Psoas muscle (tissue), 8 donors: Measurements from ENCODE around the gene CNPY3. TPM values are rescaled to one million over a fixed set of nuclear protein-coding genes. Genes with fewer than 3 reads are reported as not detected.
"Not testable (repeated sequence)": the region's sequence is repeated elsewhere in the genome, so short reads cannot be mapped to it uniquely, and the experiment has no call there.

Source experiments
- ATAC-seq, 4 donors: fragments of 200-7000 bp; cut with Tn5 transposase; one replicate each; pipeline ENCODE4 v1.9.1; 2020; ENCODE audit warnings: moderate library complexity in 3 of 4, mild to moderate bottlenecking in 2 of 4
- DNase-seq, 2 donors: peaks; one replicate each; pipeline ENCODE4 v3.0.0-alpha.2; 2020
- H3K27ac ChIP-seq: fragments of 200-600 bp; one replicate; pipeline ENCODE4 v1.8.0; 2022
- H3K27me3 ChIP-seq, 3 donors: fragments of 200-600 bp in 1 of 3; one replicate each; pipeline versions ENCODE4 v1.6.1 to v1.8.0; 2013 to 2022; ENCODE audit warnings: low read length in 2 of 3, mild to moderate bottlenecking in 2 of 3, moderate library complexity in 1 of 3; ENCODE audit not compliant: insufficient read depth in 3 of 3
- H3K36me3 ChIP-seq, 2 donors: fragments of 200-600 bp in 1 of 2; one replicate each; pipeline versions ENCODE4 v1.6.1 to v1.8.0; 2013 to 2022; ENCODE audit warnings: low read depth in 1 of 2, mild to moderate bottlenecking in 1 of 2, moderate library complexity in 1 of 2; ENCODE audit not compliant: insufficient read depth in 1 of 2
- H3K4me1 ChIP-seq: fragments of 200-600 bp; one replicate; pipeline ENCODE4 v1.8.0; 2022
- H3K4me3 ChIP-seq: fragments of 200-600 bp; one replicate; pipeline ENCODE4 v1.8.0; 2022; ENCODE audit warnings: mild to moderate bottlenecking
- H3K9me3 ChIP-seq: fragments of 200-600 bp; one replicate; pipeline ENCODE4 v1.8.0; 2022
- CTCF ChIP-seq: fragments of 200-600 bp; IDR thresholded peaks from one replicate; pipeline ENCODE4 v1.8.0; 2022; ENCODE audit warnings: antibody characterized with exemption
- WGBS, 3 donors: extraction: QIAGEN DNeasy Blood & Tissue Kit; methylation state at CpG; one replicate each; pipeline versions ENCODE4 v1.1.6 to v1.1.7; 2013; 5-methylcytosine and 5-hydroxymethylcytosine counted together
- intact Hi-C, 2 donors: fragments of 100-400 bp; cut with DNase I; formaldehyde crosslinking; loops; one replicate each; pipeline versions ENCODE4 v1.11.0 to v1.14.2; 2022
- polyA plus RNA-seq, 3 donors: library from polyadenylated mRNA; stranded (reverse); fragments of 200-250 nt; gene quantifications; one replicate each; pipeline ENCODE4 v1.2.3, GENCODE V29; 2013
- total RNA-seq, 4 donors: library from RNA; stranded (reverse); fragmentation: NEBNext Ultra II Directional in 2 of 4; extraction: Animal tissue kit (Norgen Biotek cat#: 25700) in 2 of 4; gene quantifications; one replicate each; pipeline versions ENCODE4 v1.2.1 to v1.2.4, GENCODE V29; 2021 to 2023
- donor health status: healthy with polysubstance abuse.
- donor health status: DM: no; HTN: no; CAD: no; lungs with moderate emphysema.
- donor health status: Bipolar disorder and iron deficiency.
- donor health status: healthy.
- donor health status: DM: yes; HTN: yes; CAD: no.
- donor health status: DM: no; HTN: no; CAD: no.
- donor health status: DM: no; HTN: no; CAD: no.
- donor health status: DM: yes; HTN: yes; CAD: no.

CNPY3 gene
- total and polyA plus RNA-seq, 7 donors: 5.7 to 13.7 (median 10.8) TPM

DNA sequence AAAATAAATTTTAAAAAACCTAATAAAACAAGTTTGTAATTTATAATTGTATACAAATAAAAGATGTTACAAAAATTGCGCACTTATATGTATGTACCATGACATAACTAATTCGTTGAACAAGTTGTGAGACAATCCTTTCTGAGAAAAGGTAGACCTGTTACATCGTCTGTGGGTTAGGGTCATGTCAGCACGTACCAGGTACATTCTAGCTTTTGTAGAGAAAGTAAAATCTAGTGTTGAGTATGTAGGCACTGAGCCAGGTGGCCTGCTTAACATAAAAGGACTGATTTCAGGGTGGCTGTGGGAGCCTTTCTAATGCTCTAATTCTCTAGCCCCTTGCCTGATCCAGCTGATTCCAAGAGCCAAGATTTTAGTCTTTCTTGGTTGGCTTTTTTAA lies 39.5 kb upstream of the CNPY3 start:
- TF ChIP-seq CTCF: no peak
- ATAC-seq (no peak), DNase-seq (no peak)
- Histone ChIP-seq H3K27ac (peak overlapping the region; percentile 97), H3K36me3 (peaks cover 8 to 40% of the 10 kb centered on the region in 2 donors), H3K27me3 (no peaks in the 10 kb centered on the region), H3K4me3 (peak overlapping the region; percentile 82), H3K4me1 (peaks cover 20% of the 10 kb centered on the region), H3K9me3 (no peaks in the 10 kb centered on the region)
- WGBS, 3 donors: 49 to 55% (median 51%) methylated on average over 4 of the region's 4 CpGs
- intact Hi-C loops: loop anchor here in 1 of 2 donors (10.0 kb wide), 1 partner anchor 625 kb away; the partner anchor contains the start of genes LRRC73, POLR1C and YIPF3

GRCh38 chr6:42890311-42891198 lies 38.7 kb upstream of the CNPY3 start:
- Histone ChIP-seq H3K9me3 (no peaks in the 10 kb centered on the region), H3K4me3 (peak overlapping the region; percentile 82), H3K4me1 (peaks cover 20% of the 10 kb centered on the region), H3K27me3 (no peaks in the 10 kb centered on the region), H3K27ac (peak overlapping the region; percentile 97), H3K36me3 (peaks cover 6 to 32% of the 10 kb centered on the region in 2 donors)
- intact Hi-C loops: loop anchor here in 1 of 2 donors (10.0 kb wide), 1 partner anchor 624 kb away; the partner anchor contains the start of genes LRRC73, POLR1C and YIPF3
- no peak for TF ChIP-seq CTCF
- ATAC-seq: peak; percentile 96 to 98 (median 97)
- peak; percentile 95 to 97 for DNase-seq
- WGBS, 3 donors: 0 to 1% (median 0%) methylated on average over 61 to 63 of the region's 63 CpGs

GRCh38 chr6:42891199-42891722 lies 38.0 kb upstream of the CNPY3 start:
- Histone ChIP-seq H3K27ac (peak overlapping the region; percentile 97), H3K4me3 (peak overlapping the region; percentile 82), H3K4me1 (peaks cover 20% of the 10 kb centered on the region), H3K27me3 (no peaks in the 10 kb centered on the region), H3K36me3 (peaks cover 0 to 25% of the 10 kb centered on the region in 2 donors), H3K9me3 (no peaks in the 10 kb centered on the region)
- DNase-seq (no peak), ATAC-seq (no peak)
- intact Hi-C loops: loop anchor here in 1 of 2 donors (10.0 kb wide), 1 partner anchor 624 kb away; the partner anchor contains the start of genes LRRC73, POLR1C and YIPF3
- 25 to 34% (median 27%) methylated on average over 17 of the region's 17 CpGs for WGBS, 3 donors
- no peak for TF ChIP-seq CTCF

DNA sequence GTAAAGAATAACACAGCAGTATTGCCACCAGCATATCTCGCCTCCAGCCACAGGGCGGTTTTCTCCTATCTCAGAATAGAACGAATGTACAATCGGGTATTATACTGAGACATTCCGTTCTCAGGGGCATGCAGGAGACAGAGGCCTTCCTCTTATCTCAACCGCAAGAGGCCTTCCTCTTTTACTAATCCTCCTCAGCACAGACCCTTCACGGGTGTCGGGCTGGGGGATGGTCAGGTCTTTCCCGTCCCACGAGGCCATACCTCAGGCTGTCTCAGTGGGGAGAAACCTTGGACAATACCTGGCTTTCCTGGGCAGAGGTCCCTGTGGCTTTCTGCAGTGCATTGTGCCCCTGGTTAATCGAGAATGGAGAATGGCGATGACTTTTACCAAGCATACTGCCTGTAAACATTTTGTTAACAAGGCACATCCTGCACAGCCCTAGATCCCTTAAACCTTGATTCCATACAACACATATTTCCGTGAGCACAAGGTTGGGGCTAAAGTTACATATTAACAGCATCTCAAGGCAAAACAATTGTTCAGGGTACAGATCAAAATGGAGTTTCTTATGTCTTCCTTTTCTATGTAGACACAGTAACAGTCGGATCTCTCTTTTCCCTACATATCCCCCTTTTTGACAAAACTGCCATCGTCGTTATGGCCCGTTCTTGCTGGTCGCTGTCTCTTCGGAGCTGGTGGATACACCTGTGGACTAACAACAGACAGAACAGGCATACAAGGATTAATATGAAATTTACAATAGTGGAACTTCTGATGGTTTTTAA lies 35.0 kb upstream of the CNPY3 start:
- not testable (repeated sequence) for ATAC-seq, H3K27ac ChIP-seq, H3K4me3 ChIP-seq, H3K9me3 ChIP-seq, H3K27me3 ChIP-seq, H3K36me3 ChIP-seq, DNase-seq
- intact Hi-C loops: loop anchor here in 1 of 2 donors (10.0 kb wide), 1 partner anchor 621 kb away; the partner anchor contains the start of genes LRRC73, POLR1C and YIPF3
- peaks cover 14% of the 10 kb centered on the region for H3K4me1 ChIP-seq
- WGBS, 3 donors: 73 to 79% (median 75%) methylated on average over 19 of the region's 19 CpGs
